Trophoblast cell (in vitro differentiated cells and primary cell): ENCODE results near the gene TNFRSF6B.
"Not testable (repeated sequence)": the region's sequence is repeated elsewhere in the genome, so short reads cannot be mapped to it uniquely, and the experiment has no call there.

Source experiments
- DNase-seq, 2 donors: peaks; one replicate each; pipeline ENCODE4 v3.0.0-alpha.2; 2016
- H2AFZ ChIP-seq: 2 replicates; pipeline ENCODE4 v1.6.1; 2013; ENCODE audit warnings: low read length, moderate library complexity, mild to moderate bottlenecking; ENCODE audit not compliant: insufficient read depth, poor library complexity
- H2AK5ac ChIP-seq: 2 replicates; pipeline ENCODE4 v1.6.1; 2013; ENCODE audit warnings: mild to moderate bottlenecking, low read length
- H2BK120ac ChIP-seq: 2 replicates; pipeline ENCODE4 v1.6.1; 2013; ENCODE audit warnings: low read length, mild to moderate bottlenecking, moderate library complexity; ENCODE audit not compliant: insufficient read depth, poor library complexity
- H2BK12ac ChIP-seq: 2 replicates; pipeline ENCODE4 v1.6.1; 2013; ENCODE audit warnings: mild to moderate bottlenecking, low read length, moderate library complexity
- H2BK5ac ChIP-seq: 2 replicates; pipeline ENCODE4 v1.6.1; 2013; ENCODE audit warnings: low read length, low read depth, moderate library complexity, mild to moderate bottlenecking; ENCODE audit not compliant: poor library complexity
- H3K14ac ChIP-seq: 2 replicates; pipeline ENCODE4 v1.6.1; 2013; ENCODE audit warnings: mild to moderate bottlenecking, low read length
- H3K18ac ChIP-seq: 2 replicates; pipeline ENCODE4 v1.6.1; 2013; ENCODE audit warnings: mild to moderate bottlenecking, low read length
- H3K23ac ChIP-seq: 2 replicates; pipeline ENCODE4 v1.6.1; 2013; ENCODE audit warnings: low read length
- H3K27ac ChIP-seq: 2 replicates; pipeline ENCODE4 v1.5.1; 2013; ENCODE audit warnings: low read depth, mild to moderate bottlenecking, inconsistent platforms, low read length, moderate library complexity
- H3K27me3 ChIP-seq: 2 replicates; pipeline ENCODE4 v1.6.1; 2013; ENCODE audit warnings: inconsistent platforms, mild to moderate bottlenecking, low read length, moderate library complexity; ENCODE audit not compliant: insufficient read depth
- H3K36me3 ChIP-seq, 2 experiments: 1 replicate in 1 of 2; 2 replicates in 1 of 2; pipeline ENCODE4 v1.6.1; 2013; ENCODE audit warnings: low read length in 2 of 2, mild to moderate bottlenecking in 2 of 2, moderate library complexity in 1 of 2; ENCODE audit not compliant: insufficient read depth in 2 of 2, control insufficient read depth in 1 of 2
- H3K4ac ChIP-seq: 2 replicates; pipeline ENCODE4 v1.6.1; 2013; ENCODE audit warnings: low read depth, mild to moderate bottlenecking, low read length, moderate library complexity
- H3K4me1 ChIP-seq, 2 experiments: 1 replicate in 1 of 2; 2 replicates in 1 of 2; pipeline ENCODE4 v1.6.1; 2013; ENCODE audit warnings: low read length in 2 of 2, mild to moderate bottlenecking in 2 of 2, moderate library complexity in 1 of 2; ENCODE audit not compliant: insufficient read depth in 2 of 2, control insufficient read depth in 1 of 2
- H3K4me2 ChIP-seq: 2 replicates; pipeline ENCODE4 v1.6.1; 2013; ENCODE audit warnings: inconsistent platforms, mild to moderate bottlenecking, low read length, moderate library complexity
- H3K4me3 ChIP-seq: 2 replicates; pipeline ENCODE4 v1.5.1; 2013; ENCODE audit warnings: mild to moderate bottlenecking, low read depth, low read length, inconsistent platforms
- H3K79me1 ChIP-seq: one replicate; pipeline ENCODE4 v1.6.1; 2013; ENCODE audit warnings: low read length
- H3K79me2 ChIP-seq: 2 replicates; pipeline ENCODE4 v1.6.1; 2013; ENCODE audit warnings: low read length, mild to moderate bottlenecking; ENCODE audit not compliant: control insufficient read depth, insufficient read depth, poor library complexity
- H3K9ac ChIP-seq: 2 replicates; pipeline ENCODE4 v1.6.1; 2013; ENCODE audit warnings: mild to moderate bottlenecking, low read length
- H3K9me3 ChIP-seq: 2 replicates; pipeline ENCODE4 v1.6.1; 2013; ENCODE audit warnings: low read depth, mild to moderate bottlenecking, control low read depth, inconsistent platforms, low read length; ENCODE audit not compliant: insufficient read depth
- H4K12ac ChIP-seq: 2 replicates; pipeline ENCODE4 v1.6.1; 2013; ENCODE audit warnings: low read depth, mild to moderate bottlenecking, low read length, moderate library complexity
- H4K8ac ChIP-seq: 2 replicates; pipeline ENCODE4 v1.6.1; 2013; ENCODE audit warnings: low read depth, mild to moderate bottlenecking, low read length, moderate library complexity
- H4K91ac ChIP-seq: one replicate; pipeline ENCODE4 v1.6.1; 2013; ENCODE audit warnings: low read depth, mild to moderate bottlenecking, low read length, moderate library complexity
- WGBS: extraction: QIAGEN DNeasy Blood & Tissue Kit; methylation state at CpG from one replicate; pipeline ENCODE4 v1.1.7; 2013; ENCODE audit warnings: missing lambda C conversion rate; ENCODE audit not compliant: insufficient read length, insufficient coverage; ENCODE audit errors: extremely low coverage; 5-methylcytosine and 5-hydroxymethylcytosine counted together

Gene TNFRSF6B

DNA sequence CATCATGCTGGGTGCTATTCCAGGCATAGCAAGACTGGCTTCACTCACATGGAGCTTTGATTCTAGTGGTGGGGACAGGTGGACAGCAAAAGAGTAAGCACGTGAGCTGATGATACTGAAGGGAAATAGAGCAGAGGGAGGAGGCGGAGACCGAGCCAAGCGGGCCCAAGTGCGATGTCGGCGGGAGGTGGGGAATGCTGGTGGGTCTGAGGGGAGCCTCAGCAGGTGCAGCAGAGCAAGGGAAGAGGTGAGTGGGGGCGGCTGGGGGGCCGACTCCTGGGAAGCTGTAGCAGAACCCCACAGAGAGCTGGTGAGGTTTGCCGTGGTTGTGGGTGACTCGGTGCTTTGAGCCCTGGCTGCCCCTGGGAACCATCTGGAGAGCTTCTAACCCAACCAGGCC is 28.1 kb upstream of the TNFRSF6B start:
- no peak overlapping the region for H3K4ac ChIP-seq
- no peaks in the 10 kb centered on the region for H3K79me1 ChIP-seq
- no peak overlapping the region for H3K4me2 ChIP-seq
- H2BK5ac ChIP-seq: no peak overlapping the region
- H3K4me1 ChIP-seq: no peaks in the 10 kb centered on the region
- H3K79me2 ChIP-seq: no peaks in the 10 kb centered on the region
- peaks cover 52 to 54% of the 10 kb centered on the region in 2 experiments for H3K36me3 ChIP-seq
- no CpG with 5 or more reads among the region's 11 CpGs for WGBS
- H3K9ac ChIP-seq: no peak overlapping the region
- H2BK12ac ChIP-seq: no peak overlapping the region
- H3K9me3 ChIP-seq: no peaks in the 10 kb centered on the region
- no peak overlapping the region for H3K27ac ChIP-seq
- no peak overlapping the region for H4K91ac ChIP-seq
- H4K8ac ChIP-seq: no peak overlapping the region
- H3K23ac ChIP-seq: no peak overlapping the region
- DNase-seq: no peak
- no peak overlapping the region for H4K12ac ChIP-seq
- H3K18ac ChIP-seq: no peak overlapping the region
- no peaks in the 10 kb centered on the region for H3K27me3 ChIP-seq
- no peak overlapping the region for H3K4me3 ChIP-seq
- H2BK120ac ChIP-seq: no peak overlapping the region
- H2AFZ ChIP-seq: no peak overlapping the region
- H2AK5ac ChIP-seq: no peak overlapping the region
- H3K14ac ChIP-seq: no peak overlapping the region

DNA sequence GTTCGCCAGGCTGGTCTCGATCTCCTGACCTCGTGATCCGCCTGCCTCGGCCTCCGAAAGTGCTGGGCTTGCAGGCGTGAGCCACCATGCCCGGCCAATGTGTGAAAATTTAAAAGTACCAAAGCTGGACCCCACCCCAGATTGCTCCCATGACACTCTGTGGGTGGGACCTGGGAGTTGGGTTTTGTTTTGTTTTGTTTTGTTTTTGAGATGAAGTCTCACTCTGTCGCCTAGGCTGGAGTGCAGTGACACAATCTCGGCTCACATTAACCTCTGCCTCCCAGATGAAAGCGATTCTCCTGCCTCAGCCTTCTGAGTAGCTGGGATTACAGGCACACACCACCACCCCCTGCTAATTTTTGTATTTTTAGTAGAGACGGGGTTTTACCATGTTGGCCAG is 24.8 kb upstream of the TNFRSF6B start:
- not testable (repeated sequence) for H3K27me3 ChIP-seq, H3K79me1 ChIP-seq, H3K9ac ChIP-seq, H2AK5ac ChIP-seq, H4K91ac ChIP-seq, DNase-seq, H2BK5ac ChIP-seq, H3K18ac ChIP-seq, H3K4me1 ChIP-seq, H3K14ac ChIP-seq, H4K12ac ChIP-seq, H2BK120ac ChIP-seq, H3K4me2 ChIP-seq, H3K4me3 ChIP-seq, H3K4ac ChIP-seq, H2AFZ ChIP-seq, H2BK12ac ChIP-seq, H3K79me2 ChIP-seq, H3K9me3 ChIP-seq, H3K27ac ChIP-seq, H3K23ac ChIP-seq, H4K8ac ChIP-seq
- no CpG with 5 or more reads among the region's 12 CpGs for WGBS
- H3K36me3 ChIP-seq: peaks cover 47 to 53% of the 10 kb centered on the region in 2 experiments

DNA sequence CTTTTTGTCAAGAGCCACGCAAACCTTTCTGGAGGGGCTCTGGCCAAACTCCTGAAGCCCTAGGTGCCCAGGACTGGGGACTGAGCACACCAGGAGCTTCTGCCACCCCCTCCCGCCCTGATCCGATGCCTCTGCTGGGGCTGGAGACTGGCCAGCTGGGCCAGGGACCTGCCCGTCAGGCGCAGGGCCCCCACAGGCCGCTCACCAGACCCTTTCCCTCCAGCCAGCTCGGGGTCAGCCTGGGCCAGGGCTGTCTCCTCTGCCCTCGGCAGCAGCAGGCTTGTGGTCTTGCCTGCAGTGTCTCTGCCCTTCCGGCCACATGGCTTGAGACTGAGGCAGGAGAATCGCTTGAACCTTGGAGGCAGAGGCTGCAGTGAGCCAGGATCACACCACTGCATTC is 23.8 kb upstream of the TNFRSF6B start:
- Histone ChIP-seq H3K79me1 (no peaks in the 10 kb centered on the region), H2AFZ (no peak overlapping the region), H3K36me3 (peaks cover 44 to 48% of the 10 kb centered on the region in 2 experiments), H4K91ac (no peak overlapping the region), H3K4me1 (no peaks in the 10 kb centered on the region), H3K23ac (no peak overlapping the region), H4K8ac (no peak overlapping the region), H3K27me3 (no peaks in the 10 kb centered on the region), H4K12ac (no peak overlapping the region), H3K9ac (no peak overlapping the region), H3K4me3 (no peak overlapping the region), H3K4me2 (no peak overlapping the region), H3K14ac (no peak overlapping the region), H2AK5ac (no peak overlapping the region), H3K4ac (no peak overlapping the region), H2BK120ac (no peak overlapping the region), H3K18ac (no peak overlapping the region), H3K9me3 (peaks cover 2% of the 10 kb centered on the region), H3K27ac (no peak overlapping the region), H3K79me2 (no peaks in the 10 kb centered on the region), H2BK12ac (no peak overlapping the region), H2BK5ac (no peak overlapping the region)
- DNase-seq: no peak
- WGBS: no CpG with 5 or more reads among the region's 10 CpGs

DNA sequence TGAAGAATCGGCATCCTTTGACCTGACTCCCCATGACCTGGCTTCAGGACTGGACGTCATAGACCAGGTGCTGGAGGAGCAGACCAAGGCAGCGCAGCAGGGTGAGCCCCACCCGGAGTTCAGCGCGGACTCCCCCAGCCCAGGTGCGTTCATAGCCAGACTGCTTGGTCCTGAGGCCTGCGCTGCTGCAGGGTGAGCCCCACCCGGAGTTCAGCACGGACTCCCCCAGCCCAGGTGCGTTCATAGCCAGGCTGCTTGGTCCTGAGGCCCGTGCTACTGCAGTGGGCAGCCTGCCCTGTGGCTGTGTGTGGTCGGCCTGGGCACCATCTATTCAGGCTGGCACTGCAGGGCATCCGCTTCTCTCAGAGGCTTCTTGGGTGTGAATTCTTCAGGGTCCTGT is 22.5 kb upstream of the TNFRSF6B start:
- H4K12ac ChIP-seq: no peak overlapping the region
- H3K23ac ChIP-seq: no peak overlapping the region
- H4K91ac ChIP-seq: no peak overlapping the region
- no peaks in the 10 kb centered on the region for H3K4me1 ChIP-seq
- no peaks in the 10 kb centered on the region for H3K79me1 ChIP-seq
- no CpG with 5 or more reads among the region's 14 CpGs for WGBS
- H3K4me2 ChIP-seq: no peak overlapping the region
- H2BK12ac ChIP-seq: no peak overlapping the region
- H3K18ac ChIP-seq: no peak overlapping the region
- no peak overlapping the region for H2AFZ ChIP-seq
- H4K8ac ChIP-seq: no peak overlapping the region
- no peak overlapping the region for H3K27ac ChIP-seq
- H3K27me3 ChIP-seq: no peaks in the 10 kb centered on the region
- no peaks in the 10 kb centered on the region for H3K79me2 ChIP-seq
- H3K4me3 ChIP-seq: no peak overlapping the region
- peaks cover 2% of the 10 kb centered on the region for H3K9me3 ChIP-seq
- H3K9ac ChIP-seq: no peak overlapping the region
- H3K4ac ChIP-seq: no peak overlapping the region
- no peak for DNase-seq
- H2BK5ac ChIP-seq: no peak overlapping the region
- H3K36me3 ChIP-seq: peaks cover 42 to 43% of the 10 kb centered on the region in 2 experiments
- H3K14ac ChIP-seq: no peak overlapping the region
- H2AK5ac ChIP-seq: no peak overlapping the region
- no peak overlapping the region for H2BK120ac ChIP-seq
